Measurements from ENCODE around the gene LACRT. TPM values are rescaled to one million over a fixed set of nuclear protein-coding genes. Genes with fewer than 3 reads are reported as not detected.

Gene LACRT, protein sequence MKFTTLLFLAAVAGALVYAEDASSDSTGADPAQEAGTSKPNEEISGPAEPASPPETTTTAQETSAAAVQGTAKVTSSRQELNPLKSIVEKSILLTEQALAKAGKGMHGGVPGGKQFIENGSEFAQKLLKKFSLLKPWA
- total RNA-seq, result not detected
- not detected for polyA plus RNA-seq

DNA sequence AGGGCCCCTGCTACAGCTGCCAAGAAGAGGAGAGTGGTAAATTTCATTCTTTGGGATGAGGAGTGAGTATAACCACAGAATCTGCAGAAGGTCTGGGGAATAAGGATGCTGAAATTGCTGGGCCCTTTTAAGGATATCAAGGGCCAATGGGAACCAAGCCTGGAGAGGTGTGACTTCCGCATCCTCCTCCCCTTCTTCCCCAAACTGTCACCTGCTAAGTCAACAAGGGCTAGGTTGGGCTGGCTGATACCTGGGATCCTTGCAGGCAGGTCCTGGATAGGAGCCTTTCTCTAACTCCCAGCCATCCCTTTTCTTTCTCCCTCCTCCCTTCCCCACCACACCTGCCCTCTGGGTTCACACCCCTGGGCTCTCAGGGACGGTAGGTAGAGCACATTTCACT lies at the start of gene LACRT:
Gene LACRT (minus strand): TSS at position 101 of the 400 bp plus-strand sequence. CDS start 54 bp downstream, at position 47.
- ChIA-PET CTCF (ENCODE audit: partially characterized antibody) (no interaction called here), POLR2A (ENCODE audit: partially characterized antibody) (no interaction called here)
- intact Hi-C loops (cut with micrococcal nuclease), result no loop called here
- Histone ChIP-seq H3K36me3 (ENCODE audit: insufficient read depth, low read length) (no peaks in the 10 kb centered on the region), H3K4me1 (ENCODE audit: insufficient read depth, low read length) (no peaks in the 10 kb centered on the region), H3K27ac (ENCODE audit: low read depth, low read length) (no peak within 1 kb of the TSS), H3K4me3 (ENCODE audit: low read length in 2 of 2) (no peak within 1 kb of the TSS), H3K9me3 (ENCODE audit: control insufficient read depth in 1 of 2, low read length in 2 of 2) (no peaks in the 10 kb centered on the region), H3K27me3 (ENCODE audit: insufficient read depth, low read length) (peaks cover 3% of the 10 kb centered on the region)
- Mint-ChIP-seq H3K36me3 (no peaks in the 10 kb centered on the region), H3K27me3 (peaks cover 29 to 34% of the 10 kb centered on the region in 2 donors), H3K4me3 (no peak within 1 kb of the TSS), H3K4me1 (peaks cover 0 to 2% (median 0%) of the 10 kb centered on the region in 4 donors), H3K9me3 (peaks cover 0 to 5% (median 0%) of the 10 kb centered on the region in 8 donors), H3K27ac (no peak within 1 kb of the TSS)
- no peak for DNase-seq

GRCh38 chr12:54683398-54683797 lies 48.7 kb upstream of the LACRT start:
- H3K9me3 ChIP-seq (ENCODE audit: control insufficient read depth in 1 of 2, low read length in 2 of 2), result no peaks in the 10 kb centered on the region
- Mint-ChIP-seq H3K27me3 (peaks cover 31 to 61% of the 10 kb centered on the region in 2 donors), H3K36me3 (no peaks in the 10 kb centered on the region), H3K27ac (no peak overlapping the region), H3K4me3 (no peak overlapping the region), H3K9me3 (peaks cover 0 to 8% (median 5%) of the 10 kb centered on the region in 8 donors), H3K4me1 (no peaks in the 10 kb centered on the region)
- H3K4me3 ChIP-seq (ENCODE audit: low read length in 2 of 2), result no peak overlapping the region
- ChIA-PET POLR2A (ENCODE audit: partially characterized antibody) (no interaction called here), CTCF (ENCODE audit: partially characterized antibody) (no interaction called here)
- H3K4me1 ChIP-seq (ENCODE audit: insufficient read depth, low read length), result no peaks in the 10 kb centered on the region
- intact Hi-C loops (cut with micrococcal nuclease), result no loop called here
- H3K36me3 ChIP-seq (ENCODE audit: insufficient read depth, low read length), result no peaks in the 10 kb centered on the region
- no peak overlapping the region for H3K27ac ChIP-seq (ENCODE audit: low read depth, low read length)
- H3K27me3 ChIP-seq (ENCODE audit: insufficient read depth, low read length), result peaks cover 14% of the 10 kb centered on the region
- no peak for DNase-seq

DNA sequence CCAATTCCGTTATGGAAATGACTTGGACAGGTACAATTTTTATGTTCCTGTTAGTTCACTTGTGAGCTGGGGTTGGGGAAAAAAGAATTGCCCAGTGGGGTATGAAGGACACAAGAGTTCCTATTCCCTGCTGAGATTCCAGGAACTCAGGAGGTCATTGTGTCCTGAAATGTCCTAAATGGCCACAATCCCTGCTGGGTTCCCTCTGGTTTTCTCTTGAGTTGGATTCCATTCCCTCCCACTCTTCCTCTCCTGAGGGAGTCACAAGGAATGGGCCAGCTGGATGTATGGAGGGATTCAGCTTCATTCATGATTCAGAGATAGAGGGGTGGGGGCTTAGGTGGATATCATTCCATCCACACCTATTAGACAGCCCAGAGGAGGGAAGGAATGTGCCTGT lies 48.0 kb upstream of the LACRT start:
- ChIA-PET CTCF (ENCODE audit: partially characterized antibody) (no interaction called here), POLR2A (ENCODE audit: partially characterized antibody) (no interaction called here)
- H3K4me1 ChIP-seq (ENCODE audit: insufficient read depth, low read length), result no peaks in the 10 kb centered on the region
- H3K27me3 ChIP-seq (ENCODE audit: insufficient read depth, low read length), result peaks cover 14% of the 10 kb centered on the region
- no peaks in the 10 kb centered on the region for H3K4me1 Mint-ChIP-seq
- intact Hi-C loops (cut with micrococcal nuclease), result no loop called here
- DNase-seq, result no peak
- H3K4me3 ChIP-seq (ENCODE audit: low read length in 2 of 2), result no peak overlapping the region
- peaks cover 0 to 8% (median 5%) of the 10 kb centered on the region in 8 donors for H3K9me3 Mint-ChIP-seq
- H3K27me3 Mint-ChIP-seq, result peaks cover 35 to 63% of the 10 kb centered on the region in 2 donors
- no peaks in the 10 kb centered on the region for H3K9me3 ChIP-seq (ENCODE audit: control insufficient read depth in 1 of 2, low read length in 2 of 2)
- H3K27ac ChIP-seq (ENCODE audit: low read depth, low read length), result no peak overlapping the region
- H3K27ac Mint-ChIP-seq, result no peak overlapping the region
- no peak overlapping the region for H3K4me3 Mint-ChIP-seq
- no peaks in the 10 kb centered on the region for H3K36me3 Mint-ChIP-seq
- H3K36me3 ChIP-seq (ENCODE audit: insufficient read depth, low read length), result no peaks in the 10 kb centered on the region

- H3K4me1 Mint-ChIP-seq, result no peaks in the 10 kb centered on the region
- ChIA-PET POLR2A (ENCODE audit: partially characterized antibody) (no interaction called here), CTCF (ENCODE audit: partially characterized antibody) (interaction anchor here (1.6 to 1.7 kb wide), 2 partner anchors 13 to 21 kb away, joined by 4 read pairs; no protein-coding TSS in a partner anchor)
- H3K36me3 Mint-ChIP-seq, result no peaks in the 10 kb centered on the region
- no peak overlapping the region for H3K27ac ChIP-seq (ENCODE audit: low read depth, low read length)
- intact Hi-C loops (cut with micrococcal nuclease), result no loop called here
- no peaks in the 10 kb centered on the region for H3K4me1 ChIP-seq (ENCODE audit: insufficient read depth, low read length)
- no peaks in the 10 kb centered on the region for H3K9me3 ChIP-seq (ENCODE audit: control insufficient read depth in 1 of 2, low read length in 2 of 2)
- peaks cover 8% of the 10 kb centered on the region for H3K27me3 ChIP-seq (ENCODE audit: insufficient read depth, low read length)
- H3K27ac Mint-ChIP-seq, result no peak overlapping the region
- no peaks in the 10 kb centered on the region for H3K36me3 ChIP-seq (ENCODE audit: insufficient read depth, low read length)
- peak in 1 of 5 donors; percentile 6 for DNase-seq
- H3K9me3 Mint-ChIP-seq, result peaks cover 0 to 2% (median 0%) of the 10 kb centered on the region in 8 donors
- peaks cover 28 to 64% of the 10 kb centered on the region in 2 donors for H3K27me3 Mint-ChIP-seq
- H3K4me3 Mint-ChIP-seq, result no peak overlapping the region
- H3K4me3 ChIP-seq (ENCODE audit: low read length in 2 of 2), result no peak overlapping the region
Measured at GRCh38 chr12:54680374-54680773, 45.7 kb upstream of the LACRT start.

- intact Hi-C loops (cut with micrococcal nuclease), result no loop called here
- Histone ChIP-seq H3K9me3 (ENCODE audit: control insufficient read depth in 1 of 2, low read length in 2 of 2) (no peaks in the 10 kb centered on the region), H3K36me3 (ENCODE audit: insufficient read depth, low read length) (no peaks in the 10 kb centered on the region), H3K4me1 (ENCODE audit: insufficient read depth, low read length) (no peaks in the 10 kb centered on the region), H3K4me3 (ENCODE audit: low read length in 2 of 2) (no peak overlapping the region), H3K27me3 (ENCODE audit: insufficient read depth, low read length) (no peaks in the 10 kb centered on the region), H3K27ac (ENCODE audit: low read depth, low read length) (no peak overlapping the region)
- Mint-ChIP-seq H3K4me3 (no peak overlapping the region), H3K36me3 (no peaks in the 10 kb centered on the region), H3K4me1 (no peaks in the 10 kb centered on the region), H3K9me3 (no peaks in the 10 kb centered on the region), H3K27ac (no peak overlapping the region), H3K27me3 (peaks cover 24 to 46% of the 10 kb centered on the region in 2 donors)
- ChIA-PET CTCF (ENCODE audit: partially characterized antibody) (no interaction called here), POLR2A (ENCODE audit: partially characterized antibody) (no interaction called here)
- DNase-seq, result no peak
Measured at GRCh38 chr12:54678131-54678530, 43.4 kb upstream of the LACRT start.

DNA sequence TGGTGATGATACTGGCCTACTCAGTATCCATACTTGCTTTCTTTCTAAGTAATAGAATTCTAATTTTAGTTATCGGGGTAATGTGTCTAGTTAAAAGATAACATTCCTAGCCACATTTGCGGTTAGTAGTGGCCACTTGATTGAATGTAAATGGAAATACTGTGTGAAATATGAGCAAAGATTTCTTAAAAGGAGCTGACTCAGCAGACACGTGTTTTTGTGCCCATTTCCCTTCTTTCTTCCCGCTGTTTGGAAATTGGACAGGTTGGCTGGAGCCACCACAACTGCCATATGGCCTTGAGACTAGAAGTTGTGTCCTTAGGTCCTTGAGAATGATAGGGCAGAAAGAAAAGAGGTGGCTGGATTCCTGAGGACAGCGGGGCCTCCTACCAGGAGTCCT lies 33.2 kb upstream of the LACRT start:
- no peaks in the 10 kb centered on the region for H3K4me1 Mint-ChIP-seq
- H3K36me3 Mint-ChIP-seq, result no peaks in the 10 kb centered on the region
- H3K9me3 Mint-ChIP-seq, result peaks cover 0 to 3% (median 0%) of the 10 kb centered on the region in 8 donors
- H3K27me3 Mint-ChIP-seq, result peaks cover 16 to 17% of the 10 kb centered on the region in 2 donors
- H3K4me3 ChIP-seq (ENCODE audit: low read length in 2 of 2), result no peak overlapping the region
- ChIA-PET CTCF (ENCODE audit: partially characterized antibody) (no interaction called here), POLR2A (ENCODE audit: partially characterized antibody) (no interaction called here)
- no peaks in the 10 kb centered on the region for H3K9me3 ChIP-seq (ENCODE audit: control insufficient read depth in 1 of 2, low read length in 2 of 2)
- H3K27ac Mint-ChIP-seq, result no peak overlapping the region
- no peaks in the 10 kb centered on the region for H3K4me1 ChIP-seq (ENCODE audit: insufficient read depth, low read length)
- no peak overlapping the region for H3K4me3 Mint-ChIP-seq
- DNase-seq, result no peak
- H3K27ac ChIP-seq (ENCODE audit: low read depth, low read length), result no peak overlapping the region
- intact Hi-C loops (cut with micrococcal nuclease), result no loop called here
- H3K27me3 ChIP-seq (ENCODE audit: insufficient read depth, low read length), result no peaks in the 10 kb centered on the region
- H3K36me3 ChIP-seq (ENCODE audit: insufficient read depth, low read length), result no peaks in the 10 kb centered on the region

GRCh38 chr12:54666008-54666407 lies 31.3 kb upstream of the LACRT start:
- Mint-ChIP-seq H3K4me3 (no peak overlapping the region), H3K9me3 (peaks cover 0 to 3% (median 0%) of the 10 kb centered on the region in 8 donors), H3K27me3 (peaks cover 13 to 17% of the 10 kb centered on the region in 2 donors), H3K36me3 (no peaks in the 10 kb centered on the region), H3K4me1 (no peaks in the 10 kb centered on the region), H3K27ac (no peak overlapping the region)
- H3K27ac ChIP-seq (ENCODE audit: low read depth, low read length), result no peak overlapping the region
- ChIA-PET POLR2A (ENCODE audit: partially characterized antibody) (no interaction called here), CTCF (ENCODE audit: partially characterized antibody) (no interaction called here)
- intact Hi-C loops (cut with micrococcal nuclease), result no loop called here
- H3K4me3 ChIP-seq (ENCODE audit: low read length in 2 of 2), result no peak overlapping the region
- no peaks in the 10 kb centered on the region for H3K4me1 ChIP-seq (ENCODE audit: insufficient read depth, low read length)
- DNase-seq, result no peak
- H3K27me3 ChIP-seq (ENCODE audit: insufficient read depth, low read length), result no peaks in the 10 kb centered on the region
- no peaks in the 10 kb centered on the region for H3K9me3 ChIP-seq (ENCODE audit: control insufficient read depth in 1 of 2, low read length in 2 of 2)
- no peaks in the 10 kb centered on the region for H3K36me3 ChIP-seq (ENCODE audit: insufficient read depth, low read length)

Measured in CD4-positive, alpha-beta memory T cell (primary cell).